D721Med (cell line): Measurements from ENCODE around the gene HELQ.
"Not testable (repeated sequence)": the region's sequence is repeated elsewhere in the genome, so short reads cannot be mapped to it uniquely, and the experiment has no call there.

Experiments used
- DNase-seq: peaks from one replicate; pipeline ENCODE4 v3.0.0; 2011; ENCODE audit warnings: low spot score; ENCODE audit not compliant: insufficient read length
- FAIRE-seq: peaks from 2 replicates; lab custom pipeline; 2011; peaks lifted over from hg19 to GRCh38; lab: Jason Lieb, UNC
- CTCF ChIP-seq: IDR thresholded peaks from 2 replicates; pipeline ENCODE4 v1.5.1; 2012; ENCODE audit warnings: mild to moderate bottlenecking, control low read depth; ENCODE audit not compliant: insufficient read depth; ENCODE audit errors: missing control alignments

The HELQ gene

GRCh38 chr4:83431200-83431599 is 24.4 kb downstream of the HELQ start:
- no peak for TF ChIP-seq CTCF
- DNase-seq (no peak), FAIRE-seq (no peak)

GRCh38 chr4:83418211-83418610 is 37.4 kb downstream of the HELQ start:
- TF ChIP-seq CTCF, result no peak
- FAIRE-seq, result no peak
- no peak for DNase-seq

- no peak for FAIRE-seq
- DNase-seq, result no peak
- no peak for TF ChIP-seq CTCF
Measured at GRCh38 chr4:83417566-83417965, 38.1 kb downstream of the HELQ start.

- TF ChIP-seq CTCF, result no peak
- FAIRE-seq (no peak), DNase-seq (no peak)
Measured at GRCh38 chr4:83413676-83414075, 41.9 kb downstream of the HELQ start.

- FAIRE-seq, result no peak
Measured at GRCh38 chr4:83408908-83409307, 46.7 kb downstream of the HELQ start.

GRCh38 chr4:83405844-83406816 is 49.5 kb downstream of the HELQ start:
- DNase-seq (no peak), FAIRE-seq (no peak)
- no peak for TF ChIP-seq CTCF

More at GRCh38 chr4:83408908-83409307, 46.7 kb downstream of the HELQ start:
- DNase-seq, result no peak
- TF ChIP-seq CTCF, result no peak

- FAIRE-seq, DNase-seq: not testable (repeated sequence)
Measured at GRCh38 chr4:83398158-83398557, 57.5 kb downstream of the HELQ start.
